Tibial nerve (tissue), 4 donors: Measurements from ENCODE around the gene AGK.
"Not testable (repeated sequence)": the region's sequence is repeated elsewhere in the genome, so short reads cannot be mapped to it uniquely, and the experiment has no call there.

Experiments used
- EP300 ChIP-seq, 2 donors: sonication (generic); formaldehyde crosslinking; IDR thresholded peaks; one replicate each; pipeline ENCODE4 v1.6.1; 2017; ENCODE audit warnings: antibody characterized with exemption in 2 of 2, mild to moderate bottlenecking in 1 of 2
- POLR2A ChIP-seq, 2 donors: fragments of 450-650 bp; IDR thresholded peaks; one replicate each; pipeline ENCODE4 v1.6.1; 2017; ENCODE audit warnings: antibody characterized with exemption in 2 of 2, mild to moderate bottlenecking in 2 of 2, moderate library complexity in 2 of 2
- TF ChIP-seq, protein P1 (sequence below), 5 experiments: fragments of 200-600 bp in 3 of 5; fragments of 450-650 bp in 2 of 5; sonication (generic) in 3 of 5; IDR thresholded peaks; one replicate each; pipeline ENCODE4 v1.5.1; 2016 to 2019; ENCODE audit warnings: antibody characterized with exemption in 5 of 5, mild to moderate bottlenecking in 3 of 5, moderate library complexity in 2 of 5

DNA sequence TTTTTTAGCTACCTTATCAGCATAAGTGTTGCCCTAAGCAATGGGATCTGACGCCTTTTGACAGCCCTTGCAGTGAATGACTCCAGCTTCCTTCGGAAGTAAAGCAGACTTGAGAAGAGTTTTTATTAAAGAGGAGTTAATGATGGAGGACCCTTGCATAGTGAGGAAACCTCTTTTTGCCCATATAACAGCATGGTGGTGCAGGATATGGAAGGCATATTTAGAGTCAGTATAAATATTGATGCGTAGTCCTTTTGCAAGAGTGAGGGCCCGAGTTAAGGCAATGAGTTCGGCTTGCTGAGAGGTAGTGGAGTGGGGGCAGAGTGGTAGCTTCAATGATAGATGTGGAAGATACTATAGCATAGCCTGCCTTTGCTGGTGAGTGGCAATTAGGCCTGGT lies 28.7 kb downstream of the AGK start:
- TF ChIP-seq, protein P1, sequence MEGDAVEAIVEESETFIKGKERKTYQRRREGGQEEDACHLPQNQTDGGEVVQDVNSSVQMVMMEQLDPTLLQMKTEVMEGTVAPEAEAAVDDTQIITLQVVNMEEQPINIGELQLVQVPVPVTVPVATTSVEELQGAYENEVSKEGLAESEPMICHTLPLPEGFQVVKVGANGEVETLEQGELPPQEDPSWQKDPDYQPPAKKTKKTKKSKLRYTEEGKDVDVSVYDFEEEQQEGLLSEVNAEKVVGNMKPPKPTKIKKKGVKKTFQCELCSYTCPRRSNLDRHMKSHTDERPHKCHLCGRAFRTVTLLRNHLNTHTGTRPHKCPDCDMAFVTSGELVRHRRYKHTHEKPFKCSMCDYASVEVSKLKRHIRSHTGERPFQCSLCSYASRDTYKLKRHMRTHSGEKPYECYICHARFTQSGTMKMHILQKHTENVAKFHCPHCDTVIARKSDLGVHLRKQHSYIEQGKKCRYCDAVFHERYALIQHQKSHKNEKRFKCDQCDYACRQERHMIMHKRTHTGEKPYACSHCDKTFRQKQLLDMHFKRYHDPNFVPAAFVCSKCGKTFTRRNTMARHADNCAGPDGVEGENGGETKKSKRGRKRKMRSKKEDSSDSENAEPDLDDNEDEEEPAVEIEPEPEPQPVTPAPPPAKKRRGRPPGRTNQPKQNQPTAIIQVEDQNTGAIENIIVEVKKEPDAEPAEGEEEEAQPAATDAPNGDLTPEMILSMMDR (IDR thresholded peaks at IDR 0.05) = not testable (repeated sequence)
- not testable (repeated sequence) for TF ChIP-seq EP300, POLR2A (IDR thresholded peaks at IDR 0.05)
